HTERT RPE-1 (cell line): ENCODE measurements around the gene FAM240A.

Experiments used
- in situ Hi-C: fragments of 300-500 bp; cut with MboI; formaldehyde crosslinking; loops from 4 replicates; pipeline ENCODE4 v1.14.3; 2020; ENCODE audit warnings: low sequenced_read_pairs

The FAM240A gene

DNA sequence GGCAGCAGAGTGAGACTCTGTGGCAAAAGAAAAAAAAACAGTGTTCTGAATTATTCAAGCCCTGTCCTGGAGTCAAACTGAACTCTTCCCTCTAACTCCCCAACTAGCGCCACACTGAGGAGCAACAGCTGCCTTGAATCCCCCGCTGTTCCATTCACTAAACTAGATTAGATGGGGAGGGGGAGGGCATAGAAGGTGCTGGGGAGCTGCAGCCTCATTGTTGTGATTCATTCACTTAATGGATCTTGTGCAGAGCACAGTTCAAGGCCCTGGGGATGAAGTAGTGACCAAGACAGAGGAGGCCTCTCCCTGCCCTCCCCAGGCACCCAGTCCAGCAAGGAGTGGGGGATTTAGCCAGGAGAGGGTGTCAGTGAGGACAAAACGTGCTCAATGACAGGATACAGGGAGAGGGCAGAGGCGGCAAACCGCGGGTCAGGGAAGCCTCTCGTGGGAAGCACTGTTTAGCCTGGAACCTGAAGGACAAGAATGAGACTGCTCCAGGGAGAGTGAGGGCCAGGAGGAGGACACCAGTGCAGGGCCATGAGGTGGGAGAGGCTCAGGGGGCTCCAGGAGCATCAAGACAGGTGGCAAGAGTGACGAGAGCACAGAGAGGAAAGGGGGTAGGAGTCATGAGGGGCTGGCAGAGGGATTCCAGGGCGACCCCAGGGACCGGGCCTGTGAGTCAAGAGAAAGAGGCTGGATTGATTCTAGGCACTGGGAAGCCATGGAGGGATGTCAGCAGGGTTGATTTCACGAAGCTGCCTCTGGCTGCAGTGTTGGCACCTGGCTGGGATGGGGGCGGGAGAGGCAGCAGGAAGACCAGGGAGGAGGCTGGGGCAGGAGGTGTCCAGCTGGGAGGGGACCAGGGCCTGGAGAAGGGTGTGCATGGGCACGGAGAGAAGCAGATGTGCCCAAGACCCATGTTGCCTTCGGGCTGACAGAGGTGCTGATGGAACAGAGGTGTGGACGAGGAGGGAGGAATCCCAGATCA, 49.7 kb downstream of the FAM240A start:
- in situ Hi-C loops = no loop called here

DNA sequence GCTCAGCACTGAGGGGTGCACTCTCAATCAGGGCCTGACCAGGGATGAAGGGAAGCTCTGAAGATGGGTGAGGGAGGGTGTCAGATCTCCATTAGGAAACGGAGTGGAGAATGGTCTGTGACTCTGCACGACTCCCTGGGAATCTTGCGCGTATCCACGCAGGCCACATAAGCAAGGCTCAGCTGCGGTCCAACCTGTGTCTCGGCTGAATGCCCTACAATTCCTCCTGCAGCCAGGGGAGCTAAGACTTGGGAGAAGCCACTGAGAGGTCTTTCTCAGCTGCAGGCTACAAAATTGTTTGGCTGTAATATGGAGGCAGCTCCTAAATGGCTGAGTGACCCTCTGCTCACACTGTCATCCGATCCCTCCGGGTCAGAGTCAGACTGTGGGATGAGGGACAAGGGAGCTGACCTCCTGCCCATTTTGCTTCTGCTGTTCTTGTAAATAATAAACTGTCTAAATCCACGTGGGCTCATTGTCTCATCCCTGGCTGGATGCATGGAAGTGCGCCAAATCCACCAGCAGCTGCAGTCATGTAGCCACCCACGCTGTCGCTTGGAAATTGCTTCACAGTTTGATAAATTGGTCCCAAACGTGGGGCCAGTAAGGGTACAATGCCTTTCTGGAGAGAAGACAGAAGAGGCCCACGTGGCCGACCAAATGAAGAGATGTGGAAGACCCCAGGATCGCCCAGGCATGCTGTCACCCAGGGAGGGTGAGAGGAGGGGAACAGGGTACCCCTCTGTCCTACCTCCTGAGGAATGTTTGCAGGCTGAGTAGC, 50.6 kb downstream of the FAM240A start:
- in situ Hi-C loops = no loop called here

GRCh38 chr3:46663591-46664135, 51.3 kb downstream of the FAM240A start:
- in situ Hi-C loops = no loop called here

GRCh38 chr3:46664188-46664970, 52.1 kb downstream of the FAM240A start:
- in situ Hi-C loops = no loop called here

DNA sequence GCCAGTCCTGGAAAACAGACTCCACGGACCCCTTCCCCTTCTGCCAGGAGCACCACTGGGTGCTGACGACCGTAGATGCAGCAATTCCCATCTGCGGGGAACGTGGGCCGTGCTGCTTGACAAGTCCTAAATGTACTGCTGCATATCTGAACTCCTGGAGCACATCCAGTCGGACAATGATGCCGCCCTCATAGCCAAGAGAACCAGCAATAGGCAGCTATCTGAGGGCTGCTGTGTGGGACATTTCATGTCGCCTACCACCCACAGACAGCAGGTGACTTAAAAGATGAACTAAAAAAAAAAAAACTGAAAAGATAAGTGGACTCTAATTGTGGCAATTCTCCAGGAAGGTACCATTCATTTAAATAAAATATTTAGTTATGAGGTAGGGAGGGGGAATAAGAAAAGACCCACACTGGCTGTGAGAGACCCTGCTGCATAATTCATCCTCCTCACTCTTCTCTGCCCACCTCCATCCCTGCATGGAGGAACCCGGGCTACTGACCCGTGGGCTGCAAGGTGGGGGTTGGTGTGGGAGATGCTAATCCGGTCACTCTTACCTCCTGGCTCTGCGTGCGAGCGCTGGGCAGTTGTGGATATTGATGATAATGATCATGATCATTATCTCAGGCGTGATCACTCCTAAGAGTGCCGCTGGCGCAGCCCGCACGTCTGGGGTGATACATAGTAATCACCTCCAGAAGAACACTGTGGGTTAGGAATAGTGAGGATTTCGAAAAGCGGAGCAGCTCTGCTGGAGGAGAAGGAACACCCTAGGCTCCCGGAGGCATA, 52.8 kb downstream of the FAM240A start:
- in situ Hi-C loops = no loop called here

DNA sequence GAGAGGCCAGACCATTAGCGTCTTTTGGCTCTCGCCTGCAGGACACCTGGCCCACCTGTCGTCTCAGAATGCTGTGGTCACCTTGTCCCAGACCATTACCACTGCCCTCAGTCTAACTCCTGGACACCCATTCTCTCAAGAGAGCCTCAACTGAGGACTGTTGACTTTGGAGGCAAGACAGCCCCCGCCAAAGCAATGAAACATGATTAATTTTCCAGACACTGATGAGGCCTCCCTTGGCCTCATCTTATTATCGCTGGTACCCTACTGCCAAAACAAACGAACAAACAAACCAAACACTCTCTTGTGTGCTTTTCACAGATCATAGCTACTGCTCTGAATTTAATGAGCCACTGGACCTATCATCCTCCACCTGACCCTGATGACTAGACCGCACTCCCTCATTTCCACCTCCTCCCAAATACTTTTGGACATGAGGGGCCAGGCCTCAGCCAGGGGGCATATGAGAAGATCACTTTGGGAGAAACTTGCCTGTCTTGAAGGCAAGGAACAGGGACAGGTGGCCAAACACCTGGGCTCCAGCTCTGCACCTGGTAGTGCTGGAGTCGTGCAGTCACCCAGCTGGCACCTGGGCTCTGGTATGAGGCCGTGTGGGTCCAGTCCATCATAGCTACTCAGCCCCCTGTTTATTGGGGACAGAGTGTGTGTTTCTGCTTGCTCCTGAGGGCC, 53.6 kb downstream of the FAM240A start:
- in situ Hi-C loops = no loop called here

DNA sequence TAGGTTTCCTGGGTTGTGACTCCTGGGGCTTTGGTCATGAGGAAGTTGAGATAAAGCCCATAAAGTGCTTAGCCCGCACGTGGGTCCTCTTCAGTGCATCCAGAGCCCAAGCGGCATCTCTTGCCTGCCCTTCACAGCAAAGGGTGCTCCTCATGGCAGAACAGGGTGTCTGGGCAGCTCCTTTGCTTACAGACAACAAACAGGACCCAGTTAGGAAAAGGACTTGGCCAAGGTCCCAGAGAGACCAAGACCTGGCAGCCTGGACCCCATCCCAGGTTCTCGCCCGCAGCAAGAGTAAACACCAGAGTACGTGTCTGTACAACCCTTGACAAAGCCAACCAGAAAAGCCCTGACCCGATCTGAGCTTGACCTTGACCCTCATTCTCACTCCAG, 54.1 kb downstream of the FAM240A start:
- in situ Hi-C loops = no loop called here

GRCh38 chr3:46667061-46667621, 54.8 kb downstream of the FAM240A start:
- in situ Hi-C loops = no loop called here

DNA sequence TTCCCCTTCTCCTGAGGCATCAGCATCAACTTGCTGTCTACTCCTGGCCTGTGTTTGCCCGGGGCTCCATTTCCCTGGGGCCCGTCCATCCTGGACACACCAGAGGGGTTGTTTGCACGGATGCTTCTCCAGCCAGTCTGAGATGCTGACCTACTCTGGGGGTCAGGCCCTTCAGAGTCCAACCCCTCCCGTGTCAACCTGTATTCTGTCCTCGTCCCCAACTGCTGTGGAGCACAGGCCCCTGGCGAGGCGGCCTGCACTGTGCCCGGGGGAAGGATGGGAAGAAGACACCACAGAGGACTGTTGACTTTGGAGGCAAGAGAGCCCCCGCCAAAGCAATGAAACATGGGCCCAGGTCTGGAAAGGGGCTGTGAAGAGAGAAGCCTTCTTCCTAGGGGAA, 55.3 kb downstream of the FAM240A start:
- in situ Hi-C loops = no loop called here

GRCh38 chr3:46668116-46668515, 55.8 kb downstream of the FAM240A start:
- in situ Hi-C loops = no loop called here

GRCh38 chr3:46668591-46668990, 56.3 kb downstream of the FAM240A start:
- in situ Hi-C loops = no loop called here

DNA sequence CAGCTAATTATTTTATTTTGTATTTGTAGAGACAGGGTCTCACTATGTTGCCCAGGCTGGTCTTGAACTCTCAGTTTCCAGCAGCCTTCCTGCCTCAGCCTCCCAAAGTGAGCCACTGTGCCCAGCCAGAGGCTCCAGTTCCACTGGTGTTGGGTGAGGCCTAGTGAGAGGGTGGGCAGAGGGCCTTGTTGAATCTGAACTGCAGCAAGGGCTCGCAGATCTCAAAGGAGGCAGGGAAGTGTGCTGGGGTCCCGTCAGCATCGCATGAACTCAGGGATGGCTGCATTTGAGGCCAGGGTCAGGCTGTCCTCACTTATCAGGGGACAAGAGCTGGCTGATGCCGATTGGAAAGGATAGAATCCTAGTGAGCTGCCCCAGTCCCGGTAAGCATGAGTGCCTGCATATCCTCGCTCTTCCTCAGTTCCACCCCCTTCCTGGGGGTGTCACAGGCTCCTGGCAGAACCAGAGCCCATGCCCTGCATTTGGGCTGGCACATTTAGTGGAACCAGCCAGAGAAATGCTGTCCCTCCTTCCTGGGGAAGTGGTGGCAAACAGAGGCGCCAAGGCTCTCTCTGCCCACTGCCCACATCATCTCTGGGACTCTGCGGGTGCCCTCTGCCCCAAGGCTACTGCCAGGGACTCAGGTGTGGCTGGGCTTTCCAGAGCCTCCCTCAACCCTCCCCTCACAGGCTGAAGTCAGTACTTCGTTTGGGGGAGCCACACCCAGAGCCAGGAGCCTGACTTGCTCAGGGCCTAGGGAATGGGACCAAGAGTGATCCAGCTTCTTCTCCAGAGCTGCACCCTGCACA, 57.1 kb downstream of the FAM240A start:
- in situ Hi-C loops = no loop called here

GRCh38 chr3:46670000-46670890, 57.9 kb downstream of the FAM240A start:
- in situ Hi-C loops = no loop called here

DNA sequence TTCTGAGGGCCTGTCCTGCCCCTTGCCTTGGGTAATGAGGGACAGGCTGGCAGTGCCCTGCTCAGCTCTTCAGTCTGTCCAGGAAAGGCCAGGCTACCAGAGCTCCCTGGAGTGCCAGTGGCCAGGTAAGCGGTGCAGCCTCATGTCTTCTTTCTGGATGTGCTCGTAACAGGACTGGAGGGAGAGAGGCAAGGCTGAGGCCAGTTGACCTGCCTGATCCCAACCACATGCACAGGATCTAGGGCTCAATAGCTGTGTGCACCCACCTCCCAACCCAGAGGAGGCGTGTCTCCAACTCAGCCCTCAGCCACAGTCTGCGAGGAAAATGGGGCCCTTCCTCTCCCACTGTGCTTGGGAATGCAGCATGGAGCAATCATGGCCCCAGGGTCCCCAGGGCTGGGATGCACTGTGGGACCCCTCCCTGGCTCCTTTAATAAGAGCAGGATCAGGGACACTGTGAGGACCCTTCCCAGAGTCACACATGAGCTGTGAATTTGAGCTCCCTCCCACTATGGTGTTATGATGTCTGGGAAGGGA, 58.6 kb downstream of the FAM240A start:
- in situ Hi-C loops = no loop called here

GRCh38 chr3:46671541-46672348, 59.4 kb downstream of the FAM240A start:
- in situ Hi-C loops = no loop called here

- in situ Hi-C loops = no loop called here
These were observed 60.0 kb downstream of the FAM240A start for GRCh38 chr3:46672349-46672695.
